ENCODE results near the gene C16orf78. TPM values are rescaled to one million over a fixed set of nuclear protein-coding genes. Genes with fewer than 3 reads are reported as not detected.

Gene C16orf78
- total and polyA plus RNA-seq, 2 of the 8 experiments (the other 6 are each of a cell fraction or from before 2014, with no cell fraction given), result not detected

- no peak overlapping the region for H2AK5ac ChIP-seq (ENCODE audit: low read depth, low read length)
- no peaks in the 10 kb centered on the region for H4K20me1 ChIP-seq (replicated peaks in 1 of 2; ENCODE audit: control insufficient read depth in 1 of 2, insufficient read depth in 2 of 2, low read length in 2 of 2)
- no peak overlapping the region for H3K56ac ChIP-seq (replicated peaks; ENCODE audit: insufficient read length, low read depth, low read length)
- no peak overlapping the region for H3K4me3 ChIP-seq (ENCODE audit: extremely low read depth in 1 of 4, insufficient read depth in 2 of 4, low read depth in 3 of 4, low read length in 4 of 4)
- H2AFZ ChIP-seq (ENCODE audit: low read length), result no peak overlapping the region
- no peak overlapping the region for H2BK120ac ChIP-seq (replicated peaks; ENCODE audit: low read depth, low read length)
- no peak overlapping the region for H3K18ac ChIP-seq (ENCODE audit: extremely low read depth, low read length)
- H4K91ac ChIP-seq (replicated peaks; ENCODE audit: insufficient read length, low read length), result no peak overlapping the region
- DNase-seq (ENCODE audit: low read depth in 1 of 2, low spot score in 2 of 2) (no peak), FAIRE-seq (no peak)
- H3K79me2 ChIP-seq (ENCODE audit: control insufficient read depth in 1 of 2, insufficient read depth in 2 of 2, low read length in 2 of 2), result no peaks in the 10 kb centered on the region
- no peak overlapping the region for H4K5ac ChIP-seq (ENCODE audit: insufficient read length, low read depth, low read length)
- H3K27ac ChIP-seq (ENCODE audit: low read depth, low read length), result no peak overlapping the region
- H4K8ac ChIP-seq (ENCODE audit: extremely low read depth, insufficient read depth, low read length), result no peak overlapping the region
- ChIA-PET CTCF (ENCODE audit: partially characterized antibody) (interaction anchor here (0.6 to 1.3 kb wide), 3 partner anchors 8 to 64 kb away, joined by 3 to 6 read pairs (median 4); no protein-coding TSS in a partner anchor), POLR2A (ENCODE audit: partially characterized antibody) (interaction anchor here (1.1 kb wide), 1 partner anchor 231 kb away, joined by 3 read pairs; no protein-coding TSS in a partner anchor)
- H3K9ac ChIP-seq (replicated peaks in 1 of 4; ENCODE audit: extremely low read depth in 1 of 4, low read depth in 3 of 4, low read length in 3 of 4), result no peak overlapping the region
- H3K4ac ChIP-seq (replicated peaks; ENCODE audit: insufficient read length, low read depth, low read length), result no peak overlapping the region
- no peaks in the 10 kb centered on the region for H3K4me1 ChIP-seq (replicated peaks in 1 of 4; ENCODE audit: control insufficient read depth in 3 of 4, insufficient read depth in 4 of 4, low read length in 3 of 4)
- H3K23ac ChIP-seq (ENCODE audit: insufficient read length), result no peak overlapping the region
- no peak overlapping the region for H2BK15ac ChIP-seq (ENCODE audit: low read length)
- no peak overlapping the region for H2BK12ac ChIP-seq (ENCODE audit: low read depth, low read length)
- H3K23me2 ChIP-seq (ENCODE audit: low read depth, low read length), result no peaks in the 10 kb centered on the region
- H2BK20ac ChIP-seq (ENCODE audit: low read length), result no peak overlapping the region
- 92% methylated on average over 4 of the region's 4 CpGs; no CpG with 5 or more reads in 1 of the 2 experiments for WGBS, 2 experiments (ENCODE audit: extremely low coverage in 1 of 2, insufficient coverage in 1 of 2, insufficient read length in 1 of 2, insufficient replicate concordance in 2 of 2, low coverage in 1 of 2, low lambda C conversion rate in 2 of 2, missing lambda C conversion rate in 1 of 2)
- H3K79me1 ChIP-seq (ENCODE audit: low read depth, low read length), result no peaks in the 10 kb centered on the region
- H3K9me3 ChIP-seq (ENCODE audit: insufficient read depth in 2 of 2, low read depth in 1 of 2, low read length in 1 of 2), result no peaks in the 10 kb centered on the region
- no peak overlapping the region for H3K4me2 ChIP-seq (ENCODE audit: insufficient read depth in 1 of 2, low read depth in 2 of 2, low read length in 2 of 2)
- H2BK5ac ChIP-seq (ENCODE audit: low read depth, low read length), result no peak overlapping the region
- H3K27me3 ChIP-seq (replicated peaks in 1 of 4; ENCODE audit: control insufficient read depth in 3 of 4, extremely low read depth in 1 of 4, insufficient read depth in 3 of 4, low read length in 3 of 4), result no peaks in the 10 kb centered on the region
- no peak overlapping the region for H3K14ac ChIP-seq (ENCODE audit: insufficient read length)
- H3K36me3 ChIP-seq (ENCODE audit: control insufficient read depth in 2 of 4, insufficient read depth in 4 of 4, low read length in 3 of 4), result no peaks in the 10 kb centered on the region
- TF ChIP-seq SRF (IDR thresholded peaks at IDR 0.05; ENCODE audit: low read depth, low read length) (no peak), SIN3A (conservative IDR thresholded peaks at IDR 0.05 in 1 of 2, IDR thresholded peaks at IDR 0.05 in 1 of 2; ENCODE audit: low read depth in 1 of 2, low read length in 2 of 2) (no peak), RFX5 (IDR thresholded peaks at IDR 0.05; ENCODE audit: borderline replicate concordance, low read depth, low read length) (no peak), ATF3 (IDR thresholded peaks at IDR 0.05; ENCODE audit: insufficient read depth, low read depth, low read length) (no peak), YY1 (IDR thresholded peaks at IDR 0.05; ENCODE audit: low read depth, low read length) (no peak), RAD21 (IDR thresholded peaks at IDR 0.05 in 1 of 2, conservative IDR thresholded peaks at IDR 0.05 in 1 of 2; ENCODE audit: low read depth in 2 of 2, low read length in 2 of 2) (no peak), CTCF (IDR thresholded peaks at IDR 0.05; ENCODE audit: control extremely low read depth in 1 of 3, insufficient read depth in 1 of 3, low read depth in 1 of 3, low read length in 3 of 3) (no peak), MAX (IDR thresholded peaks at IDR 0.05) (no peak), CEBPB (IDR thresholded peaks at IDR 0.05; ENCODE audit: low read depth, low read length) (no peak)
Observed at GRCh38 chr16:49343291-49343690, 30.3 kb upstream of the C16orf78 start.
